ENCODE measurements around the gene TMSB15B.
A peak's percentile ranks its signal among the peaks of the same experiment; 100 is the strongest.
"Not testable (repeated sequence)": the region's sequence is repeated elsewhere in the genome, so short reads cannot be mapped to it uniquely, and the experiment has no call there.

TMSB15B gene

DNA sequence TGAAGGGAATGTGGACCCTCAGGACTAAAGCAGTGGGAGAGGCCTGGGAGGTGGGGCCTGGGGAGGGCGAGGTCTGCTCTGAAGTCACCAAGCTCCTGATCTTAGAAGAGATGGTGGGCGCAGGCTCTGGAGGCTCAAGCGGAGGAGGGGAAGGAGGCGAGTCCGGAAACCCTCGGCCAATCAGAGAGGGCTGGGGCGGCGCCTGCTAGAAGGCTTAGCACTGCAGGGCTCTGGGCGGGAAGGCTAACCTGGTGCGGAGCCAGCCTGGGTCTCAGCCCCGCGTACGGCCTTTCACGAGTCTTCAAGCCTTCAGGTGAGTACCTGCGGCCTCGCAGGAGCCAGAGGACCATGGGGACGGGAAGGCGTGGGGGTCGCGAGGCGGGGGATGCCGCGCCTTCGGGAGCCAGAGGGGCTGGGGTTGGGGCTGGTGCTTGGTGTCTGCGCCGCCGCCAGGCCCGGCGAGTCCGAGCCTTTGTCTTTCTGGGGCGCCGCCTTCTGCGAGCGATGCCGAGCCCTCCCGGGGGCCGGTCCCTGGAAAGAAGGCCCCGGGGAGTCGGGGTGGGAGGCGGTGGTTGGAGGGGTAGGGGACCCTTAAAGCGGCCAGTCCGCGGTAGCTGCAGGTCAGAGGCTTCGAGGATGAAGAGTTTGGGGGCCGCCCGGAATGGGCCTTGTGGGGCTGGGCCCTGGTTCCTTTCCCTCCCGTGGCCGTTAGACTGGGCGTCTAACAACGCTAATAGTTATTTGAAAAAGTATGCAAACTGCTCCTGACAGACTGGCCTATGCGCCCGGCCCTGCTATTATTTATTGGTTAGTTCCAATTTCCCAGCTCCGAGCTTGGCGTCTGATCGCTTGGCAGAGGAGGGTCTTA lies at the start of gene TMSB15B:
TMSB15B (plus strand) TSS at position 217 of the 868 bp plus-strand sequence.
- DNase-seq: not testable (repeated sequence)

DNA sequence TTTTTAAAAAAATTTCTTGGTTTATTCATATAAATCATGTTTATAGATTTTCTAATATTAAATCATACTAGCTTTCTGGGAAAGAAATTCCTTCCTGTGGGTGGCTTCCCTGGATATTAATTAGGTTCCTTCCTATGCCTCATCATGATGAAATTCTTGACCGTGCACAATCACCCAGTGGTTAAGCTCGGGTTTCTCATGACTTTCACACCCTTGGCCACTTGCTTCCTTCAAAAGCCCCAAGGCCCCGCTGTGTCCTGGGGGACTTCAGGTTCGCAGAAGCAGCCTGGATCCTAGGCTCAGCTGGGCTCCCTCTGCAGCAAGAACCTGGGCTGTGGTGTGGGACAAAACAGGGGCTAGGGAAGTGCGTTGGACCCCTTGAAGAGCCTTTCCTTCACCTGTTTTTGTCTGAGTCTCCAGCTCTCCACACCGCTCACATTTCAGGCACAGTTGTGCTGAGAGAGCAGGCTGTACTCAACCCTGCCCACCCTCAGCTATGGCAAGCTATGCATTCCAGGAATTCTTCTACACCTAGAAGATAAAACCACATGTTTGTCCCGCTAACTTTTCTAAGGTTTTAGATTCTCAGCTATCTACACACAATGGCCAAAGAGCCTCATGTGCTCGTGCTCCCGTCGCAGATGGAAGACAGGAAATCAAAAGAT lies 48.9 kb upstream of the TMSB15B start:
- DNase-seq: no peak

DNA sequence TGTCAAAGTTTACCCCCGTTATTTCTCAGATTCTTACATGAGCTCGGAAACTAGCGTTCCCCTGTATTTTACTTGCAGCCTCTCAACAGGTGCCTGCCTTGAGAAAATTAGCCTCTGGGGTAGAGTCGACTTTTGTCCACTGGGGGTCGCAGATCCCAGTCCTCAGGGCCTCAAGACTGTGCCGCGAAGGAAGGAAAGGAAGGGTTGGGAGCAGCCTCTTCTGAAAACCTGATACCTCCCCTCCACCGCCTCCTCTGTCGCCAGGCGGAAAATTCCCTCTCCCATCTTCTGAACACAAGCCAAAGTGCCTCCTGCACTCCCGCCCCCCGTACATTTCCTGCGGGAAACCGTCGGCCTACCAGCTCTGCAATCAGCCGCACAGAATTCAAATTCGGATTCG lies 44.4 kb upstream of the TMSB15B start:
- DNase-seq: peak; percentile 74

DNA sequence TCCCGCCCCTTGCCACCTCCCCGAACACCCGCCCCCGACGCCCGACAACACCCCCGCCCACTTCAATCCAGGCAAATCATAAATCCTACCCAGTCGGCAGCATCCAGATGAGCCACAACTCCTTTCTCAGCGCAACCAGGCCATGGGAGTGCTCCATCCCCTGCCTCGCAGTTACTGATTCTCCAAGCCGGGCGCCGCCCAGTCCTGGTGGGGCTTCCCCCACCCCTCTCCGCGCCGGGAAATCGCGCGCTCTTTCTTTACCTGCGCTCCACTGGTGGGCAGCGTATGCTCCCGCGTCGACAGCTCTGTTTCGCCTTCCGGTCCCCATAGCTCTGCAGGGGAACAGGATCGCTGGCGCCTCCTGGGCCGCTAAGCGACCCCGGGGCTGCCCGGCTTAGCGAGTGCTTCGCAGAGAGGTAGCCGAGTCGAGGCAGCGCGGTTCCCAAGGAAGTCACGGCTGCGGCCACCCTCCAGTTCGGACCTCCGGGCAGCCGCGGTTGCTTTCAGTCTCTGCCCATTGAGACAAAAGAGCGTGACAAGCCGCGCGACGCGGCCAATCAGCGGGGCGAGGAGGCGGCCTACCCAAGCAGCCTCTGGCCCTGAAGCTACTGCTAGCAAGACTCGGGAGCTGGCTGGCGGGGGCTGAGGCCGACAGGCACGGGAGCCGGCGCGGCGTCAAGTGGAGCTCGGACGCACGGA lies 43.7 kb upstream of the TMSB15B start:
- DNase-seq: peak; percentile 74

DNA sequence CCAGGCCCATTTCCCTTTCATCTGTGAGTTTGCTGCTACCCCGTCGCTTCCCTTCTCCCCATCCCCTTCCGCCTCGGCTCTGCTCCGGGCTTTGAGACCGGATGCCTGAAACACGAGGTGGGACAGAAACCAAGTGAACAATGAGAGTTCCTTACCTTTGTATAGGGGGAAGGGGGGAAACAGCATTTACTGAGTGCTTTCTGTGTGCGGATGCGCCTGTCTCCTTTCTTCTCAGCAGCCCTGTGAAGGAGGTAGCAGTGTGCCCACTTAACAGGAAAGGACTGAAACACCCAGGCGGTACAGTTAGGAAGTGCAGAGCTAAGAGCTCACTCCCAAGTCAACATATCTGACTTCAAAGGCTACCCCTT lies 43.2 kb upstream of the TMSB15B start:
- DNase-seq: peak; percentile 57

DNA sequence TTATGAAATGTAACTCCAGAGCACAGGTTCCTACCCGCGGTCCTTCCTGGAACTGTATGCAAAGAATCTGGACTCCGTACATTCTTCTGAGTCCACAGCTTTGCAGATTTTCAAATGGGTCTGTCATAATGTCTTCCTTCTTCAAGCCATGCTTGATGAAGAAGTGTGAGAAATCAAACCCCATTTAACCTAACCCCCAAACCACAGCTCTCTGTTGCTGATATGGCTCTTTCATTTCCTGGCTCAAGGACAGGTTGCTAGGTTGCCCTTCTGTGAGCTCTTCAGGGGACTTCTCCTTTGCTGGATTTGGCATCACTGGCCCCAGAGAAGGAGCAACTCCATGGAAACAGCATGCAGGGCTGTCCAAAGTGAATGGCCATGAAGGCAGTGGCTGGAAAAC lies 41.9 kb upstream of the TMSB15B start:
- not testable (repeated sequence) for DNase-seq

DNA sequence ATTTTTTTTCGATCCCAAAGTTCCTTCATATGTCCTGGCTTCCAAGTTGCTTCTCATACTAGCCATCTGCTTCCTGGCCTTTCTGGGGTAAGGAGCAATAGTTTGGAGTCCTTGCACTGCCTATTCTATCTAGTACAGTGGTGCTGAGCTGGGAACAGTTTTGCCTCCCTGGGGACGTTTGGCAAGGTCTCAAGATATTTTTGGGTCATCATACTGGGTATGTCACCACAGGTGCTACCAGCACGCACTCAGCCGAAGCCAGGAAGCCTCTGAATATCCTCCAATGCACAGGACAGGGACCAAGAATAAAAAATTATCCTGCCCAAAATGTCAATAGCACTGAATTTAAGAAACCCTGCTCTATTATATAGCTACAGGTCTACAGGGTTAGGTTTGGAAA lies 35.4 kb upstream of the TMSB15B start:
- no peak for DNase-seq

DNA sequence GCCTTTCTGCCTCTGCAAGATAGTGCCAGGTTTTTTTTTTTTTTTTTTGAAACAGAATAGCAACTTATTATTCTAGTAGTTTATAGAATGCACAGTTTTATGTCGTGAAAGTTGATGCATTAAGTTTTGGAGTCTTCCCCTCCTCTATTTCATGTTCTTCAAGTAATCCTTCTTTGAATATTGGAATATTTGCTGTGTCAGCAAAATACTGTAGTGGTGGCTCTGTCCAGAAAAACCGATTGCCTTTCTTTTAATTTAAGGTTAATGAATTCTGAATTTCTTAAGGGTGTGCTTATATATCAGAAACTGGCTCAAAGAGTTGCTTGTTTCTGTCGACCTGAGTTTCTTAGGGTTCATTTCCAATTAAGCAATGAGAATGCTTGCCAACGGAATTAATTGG lies 34.8 kb upstream of the TMSB15B start:
- DNase-seq: no peak

DNA sequence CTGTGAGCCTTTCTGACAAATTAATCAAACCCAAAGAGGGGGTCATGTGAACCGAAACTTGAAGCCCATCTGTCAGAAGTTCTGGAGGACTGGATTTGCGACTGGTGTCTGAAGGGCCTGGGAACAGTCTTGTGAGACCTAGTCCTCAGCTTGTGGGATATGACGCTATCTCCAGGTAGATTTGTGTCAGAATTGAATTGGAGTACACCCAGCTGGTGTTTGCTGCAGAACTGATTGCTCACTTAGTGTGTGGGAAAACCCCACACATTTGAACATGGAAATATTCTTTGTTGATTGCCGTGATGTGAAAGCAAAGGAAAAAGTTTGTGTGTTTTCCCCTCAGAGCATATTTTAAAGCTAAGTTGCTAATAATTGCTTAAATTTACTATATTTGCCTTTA lies 30.3 kb upstream of the TMSB15B start:
- DNase-seq: no peak

DNA sequence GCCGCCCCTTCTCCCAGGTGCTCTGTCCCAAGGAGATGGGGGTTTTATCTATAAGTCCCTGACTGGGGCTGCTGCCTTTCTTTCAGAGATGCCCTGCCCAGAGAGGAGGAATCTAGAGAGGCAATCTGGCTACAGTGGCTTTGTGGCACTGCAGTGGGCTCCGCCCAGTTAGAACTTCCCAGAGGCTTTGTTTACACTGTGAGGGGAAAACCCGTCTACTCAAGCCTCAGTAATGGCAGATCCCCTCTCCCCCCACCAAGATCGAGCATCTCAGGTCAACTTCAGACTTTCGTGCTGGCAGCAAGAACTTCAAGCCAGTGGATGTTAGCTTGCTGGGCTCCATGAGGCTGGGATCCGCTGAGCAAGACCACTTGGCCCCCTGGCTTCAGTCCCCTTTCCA lies 22.2 kb upstream of the TMSB15B start:
- not testable (repeated sequence) for DNase-seq

DNA sequence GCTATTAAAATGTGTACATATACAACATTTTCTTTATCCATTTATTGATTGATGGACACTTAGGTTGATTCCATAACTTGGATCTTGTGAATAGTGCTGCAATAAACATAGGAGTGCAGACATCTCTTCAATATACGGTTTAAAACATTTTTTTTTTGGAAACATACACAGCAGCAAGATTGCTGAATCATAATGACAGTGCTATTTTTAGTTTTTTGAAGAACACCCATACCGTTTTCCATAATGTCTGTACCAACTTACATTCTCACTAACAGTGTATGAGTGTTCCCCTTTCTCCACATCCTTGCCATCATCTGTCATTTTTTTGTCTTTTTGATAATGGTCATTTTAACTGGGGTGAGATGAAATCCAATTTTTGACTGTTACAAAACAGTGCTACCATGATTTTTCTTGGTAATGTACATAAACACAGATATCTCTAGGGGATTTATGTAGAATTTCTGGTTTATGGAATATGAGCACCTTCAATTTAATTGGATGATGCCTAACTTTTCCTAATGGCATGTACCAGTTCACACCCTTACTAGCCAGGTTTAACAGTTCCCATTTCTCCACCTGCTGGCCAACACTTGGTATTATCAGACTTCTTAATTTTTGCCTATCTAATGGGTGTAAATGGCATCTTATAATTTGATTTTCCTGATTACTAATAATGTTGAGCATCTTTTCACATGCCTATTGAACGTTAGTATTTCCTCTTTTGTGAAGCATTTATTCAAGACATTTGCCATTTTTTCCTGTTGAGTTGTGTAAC lies 21.0 kb upstream of the TMSB15B start:
- peak; percentile 23 for DNase-seq

DNA sequence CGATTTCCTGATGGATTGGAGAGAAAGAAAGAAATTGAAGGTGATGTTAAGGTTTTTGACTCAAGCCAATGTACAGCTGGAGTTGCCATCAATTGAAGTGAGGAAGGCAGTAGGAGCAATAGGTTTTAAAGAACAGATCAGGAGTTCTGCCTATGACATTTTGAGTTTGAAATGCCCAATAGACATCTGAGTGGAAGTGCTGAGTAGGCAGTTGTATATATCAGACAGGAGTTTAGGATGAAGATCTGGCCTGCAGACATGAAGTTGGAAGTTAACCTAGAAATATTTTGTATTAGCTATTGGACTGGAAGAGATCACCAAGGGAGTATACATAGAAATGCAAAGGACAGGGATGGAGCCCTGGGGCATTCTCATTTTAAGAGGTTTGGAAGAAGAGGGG lies 12.9 kb upstream of the TMSB15B start:
- DNase-seq: no peak

DNA sequence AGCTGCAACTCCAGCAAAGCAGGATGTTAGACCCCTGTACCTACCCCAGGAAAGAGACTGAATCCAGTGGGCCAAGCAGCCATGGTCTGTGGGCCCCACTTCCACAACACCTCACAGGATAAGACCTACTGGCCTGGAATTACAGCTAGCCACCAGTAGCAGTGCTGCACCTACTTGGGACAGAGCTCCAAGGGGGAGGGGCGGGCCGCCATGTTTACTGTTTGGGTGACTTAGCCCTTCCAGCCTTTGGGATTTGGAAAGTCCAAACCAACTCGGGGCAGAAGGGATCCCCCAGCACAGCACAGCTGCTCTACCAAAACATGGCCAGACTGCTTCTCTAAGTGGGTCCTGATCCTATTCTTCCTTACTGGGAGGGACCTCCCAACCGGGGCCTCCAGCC lies 9.1 kb upstream of the TMSB15B start:
- DNase-seq: no peak

DNA sequence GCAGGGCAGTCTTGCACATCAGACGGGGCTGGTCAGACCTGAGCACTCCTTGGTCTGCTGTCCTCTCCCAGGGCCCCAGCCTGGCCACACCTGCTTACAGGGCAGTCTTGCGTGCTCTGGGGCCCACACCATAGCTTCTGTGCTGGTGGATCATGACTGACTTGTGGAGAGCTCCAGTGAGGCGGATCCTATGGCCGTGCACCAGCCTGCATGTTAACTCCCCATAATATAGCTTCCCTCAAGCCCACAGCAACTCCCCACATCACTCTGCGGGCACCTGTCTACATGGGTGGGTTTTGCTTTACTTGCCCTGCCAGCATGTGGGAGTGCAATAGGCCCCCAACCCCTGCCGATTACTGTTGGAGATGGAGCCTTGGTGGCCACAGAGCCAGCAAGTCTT lies 8.2 kb upstream of the TMSB15B start:
- no peak for DNase-seq

DNA sequence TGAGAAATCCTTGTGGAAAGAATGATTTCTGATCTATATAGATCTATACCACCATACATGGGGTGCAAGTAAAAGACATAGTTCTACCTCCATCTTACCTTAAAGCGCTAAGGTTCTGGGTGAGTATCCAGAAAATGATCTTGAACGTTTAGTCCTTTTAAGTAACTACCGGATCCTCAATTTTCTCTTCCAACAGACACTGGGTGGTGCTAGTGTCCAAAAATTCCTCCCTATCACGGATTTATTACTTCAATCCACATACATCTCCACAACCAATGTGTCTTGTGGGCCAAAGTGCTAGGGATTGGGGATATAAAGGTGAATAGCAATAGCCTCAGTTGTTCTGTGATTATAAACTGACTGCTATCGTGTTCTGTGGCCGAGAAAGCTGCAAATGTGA lies 1.8 kb upstream of the TMSB15B start:
- not testable (repeated sequence) for DNase-seq

DNA sequence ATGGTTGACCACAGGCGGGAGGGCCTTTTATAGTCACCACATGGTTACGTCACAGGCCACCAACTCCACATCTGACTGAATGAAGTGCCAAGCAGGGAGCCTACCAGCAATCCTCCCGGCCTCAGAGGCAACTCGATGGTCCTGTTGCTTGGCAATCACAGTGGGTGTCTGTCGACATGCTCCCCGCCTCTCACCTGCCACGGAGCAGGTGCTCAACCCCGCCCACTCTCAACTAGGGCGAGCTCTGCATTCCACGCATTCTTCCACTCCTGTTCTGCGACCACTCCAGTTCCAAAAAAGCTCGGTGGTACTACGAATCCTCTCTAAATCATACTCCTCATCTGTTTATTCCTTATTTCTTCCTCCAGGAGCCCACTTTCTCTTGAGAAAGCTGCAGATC lies 21.1 kb downstream of the TMSB15B start:
- not testable (repeated sequence) for DNase-seq

DNA sequence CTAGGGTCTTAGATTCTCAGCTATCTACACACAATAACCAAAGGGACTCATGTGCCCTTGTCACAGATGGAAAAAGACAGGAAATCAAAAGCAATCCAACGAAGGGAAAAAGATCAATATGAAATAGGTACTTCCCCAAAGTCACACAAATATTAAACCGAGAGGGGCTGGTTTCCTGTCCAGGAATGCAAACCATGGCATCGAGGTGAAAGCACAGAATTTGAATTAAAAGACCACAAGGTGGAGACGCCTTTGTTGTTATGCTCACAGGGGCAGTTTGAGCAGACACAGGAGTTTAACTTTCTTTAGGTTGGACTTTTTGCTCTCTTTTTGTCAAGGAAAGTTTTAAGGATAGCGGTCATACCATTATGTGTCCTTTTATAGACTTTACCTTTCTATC lies 36.8 kb downstream of the TMSB15B start:
- no peak for DNase-seq

DNA sequence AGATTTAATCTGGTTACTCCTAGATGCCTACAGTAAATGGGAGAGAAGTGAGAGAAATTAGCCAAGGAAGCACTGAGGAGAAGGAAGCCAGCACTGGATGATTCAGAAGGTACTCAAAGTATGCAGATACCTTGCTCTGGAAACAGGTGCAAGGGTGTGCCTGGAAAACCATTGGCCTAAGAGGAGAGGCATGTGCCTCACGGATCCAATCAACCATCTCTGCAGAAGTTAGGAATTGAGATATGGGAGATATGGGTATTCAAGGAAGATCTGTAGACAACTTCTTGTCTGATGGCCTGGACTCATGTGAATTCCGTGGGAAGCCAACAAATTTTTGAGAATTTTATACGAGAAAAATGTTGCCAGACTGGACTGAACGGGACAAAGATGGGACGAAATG lies 46.4 kb downstream of the TMSB15B start:
- DNase-seq: no peak

DNA sequence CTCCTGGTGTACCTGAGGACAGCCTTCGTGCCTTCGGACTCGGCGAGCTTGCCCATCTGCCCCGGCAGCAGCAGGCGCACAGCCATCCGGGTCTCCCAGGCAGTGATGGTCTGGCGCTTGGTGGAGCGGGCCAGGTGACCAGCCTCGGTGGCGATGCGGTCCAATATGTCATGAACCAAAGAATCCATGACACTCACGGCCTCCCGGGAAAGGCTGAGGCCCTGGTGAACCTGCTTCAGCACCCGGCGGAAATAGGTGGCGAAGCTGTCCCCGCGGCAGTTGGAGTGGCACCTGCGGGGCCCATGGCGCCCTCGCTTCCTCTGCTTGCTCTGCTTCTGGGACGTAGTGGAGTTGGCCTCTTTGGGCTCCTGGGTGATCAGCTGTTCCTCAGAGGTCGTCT lies 50.7 kb downstream of the TMSB15B start:
- DNase-seq: no peak

DNA sequence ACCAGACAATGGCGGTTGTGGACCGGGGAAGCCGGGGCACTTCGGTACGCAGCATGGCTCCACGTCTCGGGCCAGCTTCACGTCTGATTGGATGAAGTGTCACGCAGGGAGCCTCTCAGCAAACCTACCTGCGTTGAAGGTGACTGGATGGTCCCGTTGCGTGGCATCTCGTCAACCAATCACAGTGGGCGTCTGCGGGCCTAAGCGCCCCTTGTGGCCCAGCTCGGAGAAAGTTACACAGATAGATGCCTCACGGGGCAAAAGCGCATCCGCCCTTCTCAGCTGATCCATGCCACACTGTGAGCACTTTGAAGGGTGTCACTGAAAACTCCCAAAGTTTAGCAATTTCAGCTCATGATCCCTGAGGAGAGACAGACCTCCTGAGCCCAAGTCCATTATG lies 51.2 kb downstream of the TMSB15B start, which contains the start of gene H2BW1:
H2BW1 (minus strand) TSS at position 103 of the 400 bp plus-strand sequence. CDS start 132 bp downstream, outside the sequence.
- no peak for DNase-seq

DNA sequence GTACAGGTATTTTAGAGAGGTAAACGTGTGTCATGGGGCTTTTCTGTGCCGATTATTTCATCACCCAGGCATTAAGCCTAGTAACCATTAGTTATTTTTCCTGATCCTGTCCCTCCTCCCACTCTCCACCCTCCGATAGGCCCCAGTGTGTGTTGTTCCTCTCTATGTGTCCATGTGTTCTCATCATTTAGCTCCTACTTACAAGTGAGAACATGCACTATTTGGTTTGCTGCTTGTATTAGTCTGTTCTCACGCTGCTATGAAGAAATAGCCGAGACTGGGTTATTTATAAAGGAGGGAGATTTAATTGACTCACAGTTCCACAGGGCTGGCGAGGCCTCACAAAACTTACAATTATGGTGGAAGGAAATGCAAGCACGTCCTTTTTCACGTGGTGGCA lies 53.1 kb downstream of the TMSB15B start:
- DNase-seq: not testable (repeated sequence)

All from NCI-H345 (cell line).